Heart right ventricle (tissue), 16 donors: Measurements from ENCODE around the gene SPEM2. TPM values are rescaled to one million over a fixed set of nuclear protein-coding genes. Genes with fewer than 3 reads are reported as not detected.
A peak's percentile ranks its signal among the peaks of the same experiment; 100 is the strongest.

Experiments
- ATAC-seq, 8 donors: fragments of 200-7000 bp; cut with Tn5 transposase; one replicate each; pipeline ENCODE4 v1.9.1; 2020; ENCODE audit warnings: mild to moderate bottlenecking in 8 of 8, moderate library complexity in 8 of 8, moderate number of reproducible peaks in 1 of 8
- DNase-seq, 2 donors: peaks; one replicate each; pipeline ENCODE4 v3.0.0-alpha.2; 2020
- H3K27ac ChIP-seq, 10 donors: fragments of 200-600 bp; sonication (generic) in 2 of 10; one replicate each; pipeline versions ENCODE4 v1.5.0 to v1.8.0; 2020 to 2022; ENCODE audit warnings: mild to moderate bottlenecking in 3 of 10
- H3K27me3 ChIP-seq, 7 donors: fragments of 200-600 bp; one replicate each; pipeline ENCODE4 v1.8.0; 2021 to 2022; ENCODE audit warnings: mild to moderate bottlenecking in 2 of 7
- H3K36me3 ChIP-seq, 9 donors: fragments of 200-600 bp; sonication (generic) in 1 of 9; one replicate each; pipeline versions ENCODE4 v1.5.0 to v1.8.0; 2020 to 2022; ENCODE audit warnings: mild to moderate bottlenecking in 2 of 9
- H3K4me1 ChIP-seq, 9 donors: fragments of 200-600 bp; sonication (generic) in 1 of 9; one replicate each; pipeline versions ENCODE4 v1.5.0 to v1.8.0; 2020 to 2022; ENCODE audit warnings: mild to moderate bottlenecking in 4 of 9
- H3K4me3 ChIP-seq, 10 donors: fragments of 200-600 bp; sonication (generic) in 2 of 10; one replicate each; pipeline versions ENCODE4 v1.5.0 to v1.8.0; 2020 to 2022; ENCODE audit warnings: mild to moderate bottlenecking in 7 of 10, moderate library complexity in 2 of 10
- H3K9me3 ChIP-seq, 11 donors: fragments of 200-600 bp in 10 of 11; sonication (generic) in 2 of 11; one replicate each; pipeline versions ENCODE4 v1.5.0 to v1.8.0; 2013 to 2022; ENCODE audit warnings: mild to moderate bottlenecking in 2 of 11, control low read depth in 1 of 11, moderate library complexity in 1 of 11
- CTCF ChIP-seq, 9 donors: fragments of 200-600 bp; sonication (generic) in 2 of 9; IDR thresholded peaks; one replicate each; pipeline versions ENCODE4 v1.5.0 to v1.8.0; 2021 to 2022; ENCODE audit warnings: antibody characterized with exemption in 9 of 9, mild to moderate bottlenecking in 5 of 9, moderate library complexity in 1 of 9
- whole genome bisulfite sequencing, 2 donors: extraction: QIAGEN DNeasy Blood & Tissue Kit; methylation state at CpG; one replicate each; pipeline ENCODE4 v1.1.7; 2013; ENCODE audit warnings: inconsistent platforms in 1 of 2; 5-methylcytosine and 5-hydroxymethylcytosine counted together
- intact Hi-C, 10 donors: fragments of 100-400 bp; cut with DNase I; formaldehyde crosslinking; loops; one replicate each; pipeline versions ENCODE4 v1.11.1 to v1.14.2; 2022
- polyA plus RNA-seq, 2 donors: library from polyadenylated mRNA; stranded (reverse); fragments of 200-250 nt; gene quantifications; one replicate each; pipeline ENCODE4 v1.2.3, GENCODE V29; 2013
- total RNA-seq, 10 donors: library from RNA; stranded (reverse); fragmentation: NEBNext Ultra II Directional in 3 of 10; extraction: Animal tissue kit (Norgen Biotek cat#: 25700) in 3 of 10; gene quantifications; one replicate each; pipeline versions ENCODE4 v1.2.1 to v1.2.4, GENCODE V29; 2021 to 2023
- donor health status: Arrhythmogenic right ventricular cardiomyopathy.
- donor health status: ischemic (EF 13 %, LVEDD 7.1; RV severe dilation, severe dysfunction).
- donor health status: healthy with polysubstance abuse.
- donor health status: DM: no; HTN: yes; CAD: no.
- donor health status: DM: no; HTN: no; CAD: no.
- donor health status: ischemic (EF 25% LVEDD 6.9; RV normal size, moderate dysfunction).
- donor health status: ischemic (EF 25% LVEDD 5.7; RV mildly dilated, moderate dysfunction).
- donor health status: healthy.
- donor health status: DM: yes; HTN: yes; CAD: no.
- donor health status: Ischemic cardiomyopathy.
- donor health status: ischemic (EF 35%, LVEDD 5.7; RV mildly dilated, moderate dysfunction).
- donor health status: nonischemic (EF 11% LVEDD 7.7; RV severe dilation, severe dysfunction).
- donor health status: DM: yes; HTN: yes; CAD: no.
- donor health status: PGD.
- donor health status: ischemic (EF 29% LVEDD 5.4; RV normal size, mild dysfunction).
- donor health status: nonischemic (EF 23%, LVEDD 6.1; RV moderate dilation, normal function).

SPEM2 gene
- total and polyA plus RNA-seq, 12 donors = not detected

GRCh38 chr17:7396147-7396546 is 29.3 kb upstream of the SPEM2 start:
- intact Hi-C loops = no loop called here
- Histone ChIP-seq H3K9me3 (no peaks in the 10 kb centered on the region), H3K36me3 (peaks cover 0 to 17% (median 0%) of the 10 kb centered on the region in 9 donors), H3K27me3 (no peaks in the 10 kb centered on the region), H3K4me1 (peaks cover 0 to 28% (median 20%) of the 10 kb centered on the region in 9 donors), H3K27ac (no peak overlapping the region), H3K4me3 (no peak overlapping the region)
- no peak for TF ChIP-seq CTCF (IDR thresholded peaks at IDR 0.05)
- WGBS, 2 donors = 85 to 97% methylated on average over 4 of the region's 4 CpGs
- no peak for DNase-seq
- ATAC-seq = no peak

GRCh38 chr17:7398612-7399011 is 26.8 kb upstream of the SPEM2 start:
- ATAC-seq (no peak), DNase-seq (no peak)
- Histone ChIP-seq H3K27ac (no peak overlapping the region), H3K36me3 (peaks cover 0 to 6% (median 0%) of the 10 kb centered on the region in 9 donors), H3K4me3 (no peak overlapping the region), H3K9me3 (no peaks in the 10 kb centered on the region), H3K27me3 (no peaks in the 10 kb centered on the region), H3K4me1 (peaks cover 7 to 31% (median 27%) of the 10 kb centered on the region in 9 donors)
- TF ChIP-seq CTCF (IDR thresholded peaks at IDR 0.05) = no peak
- intact Hi-C loops = no loop called here
- 81 to 88% methylated on average over 2 of the region's 2 CpGs for WGBS, 2 donors

- intact Hi-C loops = loop anchor here in 4 of 10 donors (2.0 to 5.0 kb wide), 3 partner anchors 34 to 96 kb away; partner anchors contain the start of genes FGF11 (in 2 of the 4), TMEM102 (in 2 of the 4), EIF5A (in 1 of the 4) and TMEM95 (in 1 of the 4)
- H3K9me3 ChIP-seq = no peaks in the 10 kb centered on the region
- no peak for TF ChIP-seq CTCF (IDR thresholded peaks at IDR 0.05)
- 8 to 10% methylated on average over 16 of the region's 16 CpGs for WGBS, 2 donors
- peaks cover 0 to 17% (median 0%) of the 10 kb centered on the region in 7 donors for H3K27me3 ChIP-seq
- ATAC-seq (peak in 6 of 8 donors; percentile 5 to 27 (median 16)), DNase-seq (peak; percentile 74)
- peaks cover 13 to 28% (median 19%) of the 10 kb centered on the region in 9 donors for H3K4me1 ChIP-seq
- H3K27ac ChIP-seq = peak overlapping the region; percentile 80 to 96 (median 88)
- H3K4me3 ChIP-seq = peak overlapping the region; percentile 50 to 87 (median 68)
- peaks cover 0 to 6% (median 0%) of the 10 kb centered on the region in 9 donors for H3K36me3 ChIP-seq
Measured at GRCh38 chr17:7403043-7403726, 22.2 kb upstream of the SPEM2 start.

DNA sequence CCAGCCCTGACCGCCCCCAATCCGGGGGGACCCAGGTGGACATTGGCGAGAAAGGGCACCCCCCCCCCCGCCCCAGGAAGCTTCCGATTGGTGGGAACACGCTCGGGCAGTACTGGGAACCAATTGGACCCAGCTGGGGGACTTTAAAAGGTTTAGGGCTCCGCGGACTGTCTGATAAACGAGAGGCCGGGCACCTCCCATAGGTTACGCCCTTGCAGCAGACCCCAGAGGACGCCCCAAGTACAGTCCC is 21.8 kb upstream of the SPEM2 start:
- TF ChIP-seq CTCF (IDR thresholded peaks at IDR 0.05) = no peak
- H3K27ac ChIP-seq = peak overlapping the region; percentile 80 to 96 (median 88)
- peaks cover 0 to 17% (median 0%) of the 10 kb centered on the region in 7 donors for H3K27me3 ChIP-seq
- ATAC-seq (peak; percentile 44 to 74 (median 64)), DNase-seq (peak in 1 of 2 donors; percentile 73)
- intact Hi-C loops = loop anchor here in 4 of 10 donors (2.0 to 5.0 kb wide), 3 partner anchors 34 to 96 kb away; partner anchors contain the start of genes FGF11 (in 2 of the 4), TMEM102 (in 2 of the 4), EIF5A (in 1 of the 4) and TMEM95 (in 1 of the 4)
- peaks cover 0 to 7% (median 0%) of the 10 kb centered on the region in 9 donors for H3K36me3 ChIP-seq
- no peaks in the 10 kb centered on the region for H3K9me3 ChIP-seq
- peak overlapping the region; percentile 50 to 87 (median 68) for H3K4me3 ChIP-seq
- peaks cover 13 to 28% (median 19%) of the 10 kb centered on the region in 9 donors for H3K4me1 ChIP-seq
- 0% methylated on average over 13 of the region's 13 CpGs for WGBS, 2 donors
